ENCODE results near the gene ZEB1.

GRCh38 chr10:31383810-31384588 is 65.0 kb downstream of the ZEB1 start:
- no peak for TF ChIP-seq POLR2A (IDR thresholded peaks at IDR 0.05; ENCODE audit: extremely low read depth, insufficient read length)
- no peak for TF ChIP-seq MAX (IDR thresholded peaks at IDR 0.05; ENCODE audit: low read depth, low read length)
- no peak for TF ChIP-seq CTCF (IDR thresholded peaks at IDR 0.05; ENCODE audit: low read depth, low read length)
- no peak for TF ChIP-seq MYC (IDR thresholded peaks at IDR 0.05; ENCODE audit: low read depth, low read length)

All from NB4 (cell line).